ENCODE results near the gene SEPTIN10. TPM values are rescaled to one million over a fixed set of nuclear protein-coding genes. Genes with fewer than 3 reads are reported as not detected.
"Not testable (repeated sequence)": the region's sequence is repeated elsewhere in the genome, so short reads cannot be mapped to it uniquely, and the experiment has no call there.

The SEPTIN10 gene
- total and polyA plus RNA-seq, 9 of the 15 experiments (the other 6 are each of a cell fraction or from before 2014, with no cell fraction given) = 0.40 TPM; not detected in 8

GRCh38 chr2:109640000-109640399, 26.2 kb upstream of the SEPTIN10 start:
- peaks cover 12 to 13% of the 10 kb centered on the region in 2 experiments; a peak in 4 of 5 replicates for H3K27me3 ChIP-seq (ENCODE audit: control insufficient read depth in 2 of 2, insufficient read depth in 2 of 2, low read length in 2 of 2)
- intact Hi-C loops (cut with micrococcal nuclease); H2AFZ ChIP-seq (ENCODE audit: low read depth, low read length); H3K36me3 ChIP-seq (ENCODE audit: control insufficient read depth, insufficient read depth, low read length); H3K4me3 ChIP-seq; H3K4me2 ChIP-seq (ENCODE audit: insufficient read depth, low read length); H3K9me3 ChIP-seq (replicated peaks; ENCODE audit: control insufficient read depth, insufficient read depth, low read depth, low read length); H3K27ac ChIP-seq (ENCODE audit: extremely low read depth, low read depth, low read length); DNase-seq (ENCODE audit: extremely low read depth in 1 of 4, low spot score in 3 of 4); H3K79me2 ChIP-seq (ENCODE audit: control insufficient read depth, insufficient read depth, low read length); H3K9me1 ChIP-seq (ENCODE audit: control insufficient read depth, insufficient read depth, low read length); H4K20me1 ChIP-seq (replicated peaks; ENCODE audit: control insufficient read depth, insufficient read depth, low read length); in situ Hi-C loops (cut with MboI); POLR2A ChIA-PET; H3K9ac ChIP-seq (ENCODE audit: insufficient read depth in 1 of 2, low read depth in 2 of 2, low read length in 2 of 2); H3K4me1 ChIP-seq (replicated peaks in 1 of 2; ENCODE audit: control insufficient read depth in 2 of 2, insufficient read depth in 2 of 2, low read length in 2 of 2); FAIRE-seq; CTCF ChIA-PET (ENCODE audit: low intra/inter-chr PET ratio); ATAC-seq; BruUV-seq (replicated peaks): not testable (repeated sequence)
- WGBS (ENCODE audit: insufficient coverage, low coverage, missing lambda C conversion rate) = under 1% methylated on average over 9 of the region's 9 CpGs

GRCh38 chr2:109638795-109639194, 25.0 kb upstream of the SEPTIN10 start:
- Histone ChIP-seq H3K36me3 (ENCODE audit: control insufficient read depth, insufficient read depth, low read length) (no peaks in the 10 kb centered on the region), H3K4me1 (replicated peaks in 1 of 2; ENCODE audit: control insufficient read depth in 2 of 2, insufficient read depth in 2 of 2, low read length in 2 of 2) (no peaks in the 10 kb centered on the region), H2AFZ (ENCODE audit: low read depth, low read length) (no peak overlapping the region), H3K9me3 (replicated peaks; ENCODE audit: control insufficient read depth, insufficient read depth, low read depth, low read length) (no peaks in the 10 kb centered on the region), H3K27ac (ENCODE audit: extremely low read depth, low read depth, low read length) (no peak overlapping the region), H3K4me2 (ENCODE audit: insufficient read depth, low read length) (no peak overlapping the region), H3K4me3 (no peak overlapping the region), H3K27me3 (ENCODE audit: control insufficient read depth in 2 of 2, insufficient read depth in 2 of 2, low read length in 2 of 2) (peaks cover 4 to 7% of the 10 kb centered on the region in 2 experiments; a peak in 1 of 5 replicates), H3K9me1 (ENCODE audit: control insufficient read depth, insufficient read depth, low read length) (no peaks in the 10 kb centered on the region), H4K20me1 (replicated peaks; ENCODE audit: control insufficient read depth, insufficient read depth, low read length) (no peaks in the 10 kb centered on the region; the same call in 1 of the 2 replicates), H3K79me2 (ENCODE audit: control insufficient read depth, insufficient read depth, low read length) (no peaks in the 10 kb centered on the region), H3K9ac (ENCODE audit: insufficient read depth in 1 of 2, low read depth in 2 of 2, low read length in 2 of 2) (no peak overlapping the region)
- CTCF ChIA-PET (ENCODE audit: low intra/inter-chr PET ratio) = no interaction called here
- POLR2A ChIA-PET = no interaction called here
- FAIRE-seq (no peak), DNase-seq (ENCODE audit: extremely low read depth in 1 of 4, low spot score in 3 of 4) (no peak), ATAC-seq (no peak)
- in situ Hi-C loops (cut with MboI) = no loop called here
- no TSS peak for BruUV-seq (replicated peaks)
- WGBS (ENCODE audit: insufficient coverage, low coverage, missing lambda C conversion rate) = 0% methylated on average over 3 of the region's 3 CpGs
- intact Hi-C loops (cut with micrococcal nuclease) = no loop called here
- TF ChIP-seq PBX2 (CRISPR knock-in tag; IDR thresholded peaks at IDR 0.05; ENCODE audit: low read depth) = no peak
- no peak for TF ChIP-seq PBX2 (tag; conservative IDR thresholded peaks at IDR 0.05; ENCODE audit: low read depth)
- TF ChIP-seq RBM39 (optimal IDR thresholded peaks at IDR 0.05; ENCODE audit: low read depth, low read length) = no peak
- TF ChIP-seq NR0B1 (IDR thresholded peaks at IDR 0.05; ENCODE audit: partially characterized antibody) = no peak
- TF ChIP-seq CXXC5 (CRISPR knock-in tag; IDR thresholded peaks at IDR 0.05) = no peak
- no peak for TF ChIP-seq RHOXF2B (CRISPR knock-in tag; conservative IDR thresholded peaks at IDR 0.05)
- TF ChIP-seq ZNF311 (CRISPR knock-in tag; IDR thresholded peaks at IDR 0.05) = no peak
- no peak for TF ChIP-seq NRF1 (conservative IDR thresholded peaks at IDR 0.05 in 1 of 2, IDR thresholded peaks at IDR 0.05 in 1 of 2)
- no peak for TF ChIP-seq ZNF551 (CRISPR knock-in tag; IDR thresholded peaks at IDR 0.05)
- no peak for TF ChIP-seq SMAD1 (IDR thresholded peaks at IDR 0.05; ENCODE audit: low read depth, low read length, partially characterized antibody)
- TF ChIP-seq CBX8 (IDR thresholded peaks at IDR 0.05; ENCODE audit: borderline replicate concordance, extremely low read depth, low read depth, low read length, poor library complexity, severe bottlenecking) = no peak

Measured in K562 (cell line).